MM.1S (cell line): ENCODE data around the gene OBSCN.
A peak's percentile ranks its signal among the peaks of the same experiment; 100 is the strongest.

Experiments used
- DNase-seq: peaks from one replicate; pipeline ENCODE4 v3.0.0-alpha.2; 2015
- H2AFZ ChIP-seq: fragments of 300-600 bp; sonication (generic); 2 replicates; pipeline ENCODE4 v1.6.0; 2016; ENCODE audit warnings: antibody characterized with exemption, low read length
- H3F3A ChIP-seq: fragments of 300-600 bp; sonication (generic); 2 replicates; pipeline ENCODE4 v1.6.1; 2016; ENCODE audit warnings: mild to moderate bottlenecking, antibody characterized with exemption, low read length, moderate library complexity, mixed read lengths; ENCODE audit not compliant: insufficient read depth
- H3K27ac ChIP-seq: fragments of 300-600 bp; sonication (generic); 2 replicates; pipeline ENCODE4 v1.5.1; 2016; ENCODE audit warnings: mild to moderate bottlenecking, low read length
- H3K27me3 ChIP-seq: fragments of 300-600 bp; sonication (generic); replicated peaks from 2 replicates; pipeline ENCODE4 v1.6.0; 2016; ENCODE audit warnings: low read length; ENCODE audit not compliant: insufficient read depth
- H3K36me3 ChIP-seq: fragments of 300-600 bp; sonication (generic); replicated peaks from 2 replicates; pipeline ENCODE4 v1.6.1; 2016; ENCODE audit warnings: mild to moderate bottlenecking, low read length, mixed read lengths; ENCODE audit not compliant: insufficient read depth
- H3K4me1 ChIP-seq: fragments of 300-600 bp; sonication (generic); 2 replicates; pipeline ENCODE4 v1.6.1; 2016; ENCODE audit warnings: low read length, mixed read lengths
- H3K4me2 ChIP-seq: fragments of 300-600 bp; sonication (generic); 2 replicates; pipeline ENCODE4 v1.6.0; 2016; ENCODE audit warnings: low read depth, low read length
- H3K4me3 ChIP-seq: fragments of 300-600 bp; sonication (generic); 2 replicates; pipeline ENCODE4 v1.5.1; 2016; ENCODE audit warnings: low read length, mixed read lengths
- H3K79me2 ChIP-seq: fragments of 300-600 bp; sonication (generic); 2 replicates; pipeline ENCODE4 v1.6.1; 2016; ENCODE audit warnings: mixed run types, low read length, mixed read lengths
- H3K9ac ChIP-seq: fragments of 300-600 bp; sonication (generic); 2 replicates; pipeline ENCODE4 v1.6.1; 2016; ENCODE audit warnings: low read length, mixed read lengths
- H3K9me2 ChIP-seq: fragments of 300-600 bp; sonication (generic); replicated peaks from 2 replicates; pipeline ENCODE4 v1.6.1; 2016; ENCODE audit warnings: mild to moderate bottlenecking, low read length, mixed read lengths; ENCODE audit not compliant: insufficient read depth
- H3K9me3 ChIP-seq: fragments of 300-600 bp; sonication (generic); replicated peaks from 2 replicates; pipeline ENCODE4 v1.6.1; 2016; ENCODE audit warnings: mild to moderate bottlenecking, low read length, mixed read lengths; ENCODE audit not compliant: insufficient read depth
- H4K20me1 ChIP-seq: fragments of 300-600 bp; sonication (generic); 2 replicates; pipeline ENCODE4 v1.6.1; 2016; ENCODE audit warnings: mild to moderate bottlenecking, low read length, moderate library complexity, mixed read lengths; ENCODE audit not compliant: insufficient read depth
- CTCF ChIP-seq: fragments of 300-600 bp; sonication (generic); IDR thresholded peaks from 2 replicates; pipeline ENCODE4 v1.5.1; 2016; ENCODE audit warnings: antibody characterized with exemption, low read length, mixed read lengths
- EZH2 ChIP-seq: fragments of 300-600 bp; sonication (generic); optimal IDR thresholded peaks from 2 replicates; pipeline ENCODE3; 2017; ENCODE audit warnings: low read depth, mild to moderate bottlenecking, antibody characterized with exemption, low read length, mixed read lengths
- EZH2phosphoT487 ChIP-seq: fragments of 300-600 bp; sonication (generic); IDR thresholded peaks from 2 replicates; pipeline ENCODE4 v1.6.1; 2018; ENCODE audit warnings: antibody characterized with exemption, low read length

The OBSCN gene

GRCh38 chr1:228164561-228165371, 43.1 kb upstream of the OBSCN start:
- no peaks in the 10 kb centered on the region for H3K36me3 ChIP-seq
- H3K27me3 ChIP-seq, result no peaks in the 10 kb centered on the region; the same call in 1 of the 2 replicates
- H2AFZ ChIP-seq, result peak overlapping the region; percentile 97
- H3K4me1 ChIP-seq, result peaks cover 5% of the 10 kb centered on the region
- peak overlapping the region; percentile 69 for H3K9ac ChIP-seq
- H3K4me3 ChIP-seq, result peak overlapping the region; percentile 81
- no peaks in the 10 kb centered on the region for H3F3A ChIP-seq
- peaks cover 33% of the 10 kb centered on the region for H3K79me2 ChIP-seq
- no peak for DNase-seq
- H4K20me1 ChIP-seq, result no peaks in the 10 kb centered on the region
- H3K9me3 ChIP-seq, result no peaks in the 10 kb centered on the region
- no peak for TF ChIP-seq EZH2phosphoT487
- TF ChIP-seq EZH2, result no peak
- TF ChIP-seq CTCF, result no peak
- peak overlapping the region; percentile 97 for H3K4me2 ChIP-seq
- H3K27ac ChIP-seq, result peak overlapping the region; percentile 36; the same call in 1 of the 2 replicates
- no peaks in the 10 kb centered on the region for H3K9me2 ChIP-seq

GRCh38 chr1:228165372-228166169, 42.3 kb upstream of the OBSCN start, which contains the start of gene IBA57:
Gene IBA57, plus strand, starts transcription at chr1:228165804. Its CDS starts 13 bp downstream, at chr1:228165817.
- Histone ChIP-seq H3K4me3 (peak within 1 kb of the TSS; percentile 83), H3K4me1 (peaks cover 5% of the 10 kb centered on the region), H3K36me3 (no peaks in the 10 kb centered on the region), H2AFZ (peak within 1 kb of the TSS; percentile 97), H3K4me2 (peak within 1 kb of the TSS; percentile 97), H3K9me2 (no peaks in the 10 kb centered on the region), H3K79me2 (peaks cover 35% of the 10 kb centered on the region), H3K27me3 (no peaks in the 10 kb centered on the region; the same call in 1 of the 2 replicates), H3K27ac (peak within 1 kb of the TSS; percentile 76), H3K9ac (peak within 1 kb of the TSS; percentile 90), H3F3A (no peaks in the 10 kb centered on the region), H3K9me3 (no peaks in the 10 kb centered on the region), H4K20me1 (no peaks in the 10 kb centered on the region)
- DNase-seq, result peak; percentile 100
- TF ChIP-seq CTCF, result peak; percentile 88
- TF ChIP-seq EZH2, result no peak

- H3K9ac ChIP-seq, result peak overlapping the region; percentile 90
- H3K36me3 ChIP-seq, result no peaks in the 10 kb centered on the region
- H4K20me1 ChIP-seq, result no peaks in the 10 kb centered on the region
- DNase-seq, result peak; percentile 82
- H3K27me3 ChIP-seq, result no peaks in the 10 kb centered on the region; the same call in 1 of the 2 replicates
- peak overlapping the region; percentile 76 for H3K27ac ChIP-seq
- H3K79me2 ChIP-seq, result peaks cover 40% of the 10 kb centered on the region
- no peaks in the 10 kb centered on the region for H3K9me3 ChIP-seq
- TF ChIP-seq EZH2 (no peak), CTCF (peak; percentile 54)
- no peaks in the 10 kb centered on the region for H3F3A ChIP-seq
- peak overlapping the region; percentile 63 for H2AFZ ChIP-seq
- peak overlapping the region; percentile 83 for H3K4me3 ChIP-seq
- no peaks in the 10 kb centered on the region for H3K9me2 ChIP-seq
- peak overlapping the region; percentile 86 for H3K4me2 ChIP-seq
- peaks cover 5% of the 10 kb centered on the region for H3K4me1 ChIP-seq
Observed at GRCh38 chr1:228166170-228166936, 41.5 kb upstream of the OBSCN start.
